Astrocyte of the spinal cord (primary cell): ENCODE results near the gene MED25.
A peak's percentile ranks its signal among the peaks of the same experiment; 100 is the strongest.

Experiments
- DNase-seq: peaks from one replicate; pipeline ENCODE4 v3.0.0; 2011; ENCODE audit warnings: low read depth, low spot score
- H3K4me3 ChIP-seq: 2 replicates; pipeline ENCODE4 v1.5.1; 2011; ENCODE audit warnings: low read depth, mild to moderate bottlenecking, low read length, moderate library complexity
- CTCF ChIP-seq: IDR thresholded peaks from 2 replicates; pipeline ENCODE4 v1.5.1; 2012; ENCODE audit warnings: low read depth, mild to moderate bottlenecking, low read length, inconsistent platforms
- in situ Hi-C: cut with HindIII; loops from 2 replicates; pipeline ENCODE4 v1.10.0; 2017; ENCODE audit warnings: low sequenced_read_pairs

MED25 gene

GRCh38 chr19:49878744-49879070, 60.6 kb downstream of the MED25 start:
- in situ Hi-C loops, result no loop called here
- TF ChIP-seq CTCF, result no peak
- H3K4me3 ChIP-seq, result peak overlapping the region; percentile 100
- DNase-seq, result no peak

- no peak overlapping the region for H3K4me3 ChIP-seq
- DNase-seq, result no peak
- no peak for TF ChIP-seq CTCF
- in situ Hi-C loops, result no loop called here
Observed at GRCh38 chr19:49879243-49879963, 61.3 kb downstream of the MED25 start.

- no peak for DNase-seq
- in situ Hi-C loops, result no loop called here
- no peak overlapping the region for H3K4me3 ChIP-seq
- no peak for TF ChIP-seq CTCF
Observed at GRCh38 chr19:49880162-49880869, 62.2 kb downstream of the MED25 start.

GRCh38 chr19:49881186-49881585, 63.1 kb downstream of the MED25 start:
- no peak for TF ChIP-seq CTCF
- in situ Hi-C loops, result no loop called here
- H3K4me3 ChIP-seq, result no peak overlapping the region
- DNase-seq, result no peak

- TF ChIP-seq CTCF, result no peak
- DNase-seq, result no peak
- no peak overlapping the region for H3K4me3 ChIP-seq
- in situ Hi-C loops, result no loop called here
Observed at GRCh38 chr19:49881672-49882394, 63.7 kb downstream of the MED25 start.

- DNase-seq, result no peak
- TF ChIP-seq CTCF, result no peak
- in situ Hi-C loops, result no loop called here
- no peak overlapping the region for H3K4me3 ChIP-seq
Observed at GRCh38 chr19:49882643-49883042, 64.6 kb downstream of the MED25 start.
